ENCODE data around the gene AFAP1.

DNA sequence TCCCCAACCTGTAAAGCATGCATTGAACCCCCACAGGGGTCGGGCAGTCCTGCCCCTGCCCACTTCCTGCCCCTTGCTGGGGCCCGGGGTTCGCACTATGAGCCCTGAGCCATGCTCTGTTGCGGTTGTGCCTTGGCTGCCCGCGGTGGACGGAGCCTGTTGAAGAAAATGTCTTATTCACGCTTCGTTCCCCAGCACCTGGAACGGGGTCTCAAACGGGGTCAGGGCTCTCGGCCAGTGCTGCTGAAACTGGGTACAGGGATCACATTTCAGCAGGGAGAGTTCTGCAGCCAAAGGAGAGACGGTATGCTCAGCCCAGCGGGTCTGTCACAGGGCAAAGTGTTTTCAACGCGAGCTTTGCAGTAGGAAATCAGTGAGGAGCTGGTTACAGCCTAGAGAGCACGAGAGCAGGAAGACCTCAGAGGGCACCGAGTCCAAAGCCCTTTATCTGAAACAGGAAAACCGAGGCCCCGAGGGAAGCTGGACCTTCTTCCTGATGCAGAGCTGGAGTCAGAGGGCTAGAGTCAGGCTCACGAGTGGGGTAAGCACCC is 46.3 kb upstream of the AFAP1 start:
- TF ChIP-seq POLR2A (IDR thresholded peaks at IDR 0.05; ENCODE audit: low read depth, low read length) (no peak), RCOR1 (IDR thresholded peaks at IDR 0.05; ENCODE audit: insufficient replicate concordance, low read length) (no peak), SMC3 (IDR thresholded peaks at IDR 0.05; ENCODE audit: low read depth, low read length) (no peak), MAFK (IDR thresholded peaks at IDR 0.05; ENCODE audit: low read depth, low read length) (no peak), CEBPB (IDR thresholded peaks at IDR 0.05; ENCODE audit: low read depth, low read length) (no peak), BHLHE40 (IDR thresholded peaks at IDR 0.05; ENCODE audit: low read depth, low read length) (no peak), USF2 (IDR thresholded peaks at IDR 0.05; ENCODE audit: low read depth, low read length) (no peak), RAD21 (IDR thresholded peaks at IDR 0.05; ENCODE audit: low read length) (no peak), FOS (IDR thresholded peaks at IDR 0.05; ENCODE audit: low read depth, low read length) (no peak), ELK1 (IDR thresholded peaks at IDR 0.05; ENCODE audit: borderline replicate concordance, low read depth, low read length) (no peak), CHD1 (IDR thresholded peaks at IDR 0.05; ENCODE audit: low read depth, low read length) (no peak), MAZ (IDR thresholded peaks at IDR 0.05; ENCODE audit: borderline replicate concordance, low read depth, low read length) (no peak)
- TF ChIP-seq, protein P1, sequence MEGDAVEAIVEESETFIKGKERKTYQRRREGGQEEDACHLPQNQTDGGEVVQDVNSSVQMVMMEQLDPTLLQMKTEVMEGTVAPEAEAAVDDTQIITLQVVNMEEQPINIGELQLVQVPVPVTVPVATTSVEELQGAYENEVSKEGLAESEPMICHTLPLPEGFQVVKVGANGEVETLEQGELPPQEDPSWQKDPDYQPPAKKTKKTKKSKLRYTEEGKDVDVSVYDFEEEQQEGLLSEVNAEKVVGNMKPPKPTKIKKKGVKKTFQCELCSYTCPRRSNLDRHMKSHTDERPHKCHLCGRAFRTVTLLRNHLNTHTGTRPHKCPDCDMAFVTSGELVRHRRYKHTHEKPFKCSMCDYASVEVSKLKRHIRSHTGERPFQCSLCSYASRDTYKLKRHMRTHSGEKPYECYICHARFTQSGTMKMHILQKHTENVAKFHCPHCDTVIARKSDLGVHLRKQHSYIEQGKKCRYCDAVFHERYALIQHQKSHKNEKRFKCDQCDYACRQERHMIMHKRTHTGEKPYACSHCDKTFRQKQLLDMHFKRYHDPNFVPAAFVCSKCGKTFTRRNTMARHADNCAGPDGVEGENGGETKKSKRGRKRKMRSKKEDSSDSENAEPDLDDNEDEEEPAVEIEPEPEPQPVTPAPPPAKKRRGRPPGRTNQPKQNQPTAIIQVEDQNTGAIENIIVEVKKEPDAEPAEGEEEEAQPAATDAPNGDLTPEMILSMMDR (conservative IDR thresholded peaks at IDR 0.05; ENCODE audit: low read depth, low read length) = no peak

All from IMR-90 (cell line).